ENCODE data around the gene TOP2A.
"Not testable (repeated sequence)": the region's sequence is repeated elsewhere in the genome, so short reads cannot be mapped to it uniquely, and the experiment has no call there.

The TOP2A gene

GRCh38 chr17:40422990-40423633, 5.4 kb upstream of the TOP2A start:
- H3K27ac ChIP-seq: 0 out of 2 replicates have a peak overlapping the region, but pooled peaks have one; percentile 29

GRCh38 chr17:40419559-40420331, 2.0 kb upstream of the TOP2A start:
- TF ChIP-seq CTCF (IDR thresholded peaks at IDR 0.05) (no peak), ZFX (IDR thresholded peaks at IDR 0.05; ENCODE audit: borderline replicate concordance) (no peak)
- H3K27ac ChIP-seq: no peak overlapping the region

More at GRCh38 chr17:40422990-40423633, 5.4 kb upstream of the TOP2A start:
- no peak for TF ChIP-seq ZFX (IDR thresholded peaks at IDR 0.05; ENCODE audit: borderline replicate concordance)
- TF ChIP-seq CTCF (IDR thresholded peaks at IDR 0.05): peak; percentile 44

GRCh38 chr17:40418428-40418706, 671 bp upstream of the TOP2A start:
- H3K27ac ChIP-seq: peak overlapping the region; percentile 87

GRCh38 chr17:40417258-40417608, 463 bp downstream of the TOP2A start:
- TF ChIP-seq CTCF (IDR thresholded peaks at IDR 0.05): peak; percentile 19
- TF ChIP-seq ZFX (IDR thresholded peaks at IDR 0.05; ENCODE audit: borderline replicate concordance): no peak

More at GRCh38 chr17:40418428-40418706, 671 bp upstream of the TOP2A start:
- no peak for TF ChIP-seq ZFX (IDR thresholded peaks at IDR 0.05; ENCODE audit: borderline replicate concordance)
- no peak for TF ChIP-seq CTCF (IDR thresholded peaks at IDR 0.05)

GRCh38 chr17:40416671-40417070, 1.0 kb downstream of the TOP2A start:
- peak overlapping the region; percentile 87 for H3K27ac ChIP-seq
- TF ChIP-seq ZFX (IDR thresholded peaks at IDR 0.05; ENCODE audit: borderline replicate concordance): no peak
- TF ChIP-seq CTCF (IDR thresholded peaks at IDR 0.05): no peak

More at GRCh38 chr17:40417258-40417608, 463 bp downstream of the TOP2A start:
- peak overlapping the region; percentile 87 for H3K27ac ChIP-seq

- no peak overlapping the region; the same call in 1 of the 2 replicates for H3K27ac ChIP-seq
- TF ChIP-seq CTCF (IDR thresholded peaks at IDR 0.05) (peak; percentile 68), ZFX (IDR thresholded peaks at IDR 0.05; ENCODE audit: borderline replicate concordance) (no peak)
Measured at GRCh38 chr17:40415390-40415789, 2.3 kb downstream of the TOP2A start.

- not testable (repeated sequence) for H3K27ac ChIP-seq
Measured at GRCh38 chr17:40414312-40414711, 3.4 kb downstream of the TOP2A start.

Measured in 22Rv1 (cell line).